Measurements from ENCODE around the gene KLF16.

The KLF16 gene

GRCh38 chr19:1805401-1806183 is 57.8 kb downstream of the KLF16 start:
- no peak for DNase-seq

GRCh38 chr19:1804858-1805257 is 58.5 kb downstream of the KLF16 start:
- DNase-seq = no peak

Measured in DMS79 treated with DMSO at 0.1 percent for 48 hours (cell line).